Measurements from ENCODE around the gene ORAI1. TPM values are rescaled to one million over a fixed set of nuclear protein-coding genes. Genes with fewer than 3 reads are reported as not detected.

Gene ORAI1
- total RNA-seq, 2 experiments from 2014 or later, result 39.7 to 42.3 TPM

GRCh38 chr12:121637231-121637914 lies 11.0 kb downstream of the ORAI1 start:
- ChIA-PET POLR2A (interaction anchor here (0.9 to 4.2 kb wide), 17 partner anchors 10 to 237 kb away, joined by 3 to 76 read pairs (median 3); partner anchors contain the start of genes ORAI1 and RNF34), CTCF (interaction anchor here (0.5 to 2.6 kb wide), 7 partner anchors 11 to 1207 kb away, joined by 3 to 8 read pairs (median 4); partner anchors contain the start of gene ORAI1)
- intact Hi-C loops (cut with DNase I, micrococcal nuclease), result no loop called here
- H3K4me3 ChIP-seq (ENCODE audit: low read length), result peak overlapping the region; percentile 38
- no peaks in the 10 kb centered on the region for H3K27me3 Mint-ChIP-seq
- peak; percentile 77 for ATAC-seq (ENCODE audit: poor library complexity)
- peak overlapping the region; percentile 91 for H3K27ac Mint-ChIP-seq
- peaks cover 62% of the 10 kb centered on the region for H3K4me1 Mint-ChIP-seq (ENCODE audit: low read depth)
- no peaks in the 10 kb centered on the region for H3K9me3 Mint-ChIP-seq
- H3K9me3 ChIP-seq (ENCODE audit: control insufficient read depth in 1 of 2, insufficient read depth in 1 of 2, low read length in 2 of 2), result no peaks in the 10 kb centered on the region
- peak overlapping the region; percentile 74 to 80 for H3K27ac ChIP-seq (ENCODE audit: low read depth in 1 of 2, low read length in 2 of 2)
- H3K36me3 Mint-ChIP-seq (ENCODE audit: low read depth), result peaks cover 63% of the 10 kb centered on the region
- H3K4me1 ChIP-seq (ENCODE audit: insufficient read depth, low read length), result peaks cover 70% of the 10 kb centered on the region
- TF ChIP-seq CTCF (IDR thresholded peaks at IDR 0.05), result no peak
- peaks cover 36% of the 10 kb centered on the region for H3K36me3 ChIP-seq (ENCODE audit: insufficient read depth, low read length)
- H3K4me3 Mint-ChIP-seq, result peak overlapping the region; percentile 72
- DNase-seq, result peak in 13 of 14 experiments; percentile 30 to 83 (median 52)
- H3K27me3 ChIP-seq (ENCODE audit: control insufficient read depth in 1 of 2, insufficient read depth in 2 of 2, low read length in 2 of 2), result no peaks in the 10 kb centered on the region

GRCh38 chr12:121638298-121639202 lies 12.2 kb downstream of the ORAI1 start:
- no peak for TF ChIP-seq CTCF (IDR thresholded peaks at IDR 0.05)
- Mint-ChIP-seq H3K27me3 (no peaks in the 10 kb centered on the region), H3K4me1 (ENCODE audit: low read depth) (peaks cover 52% of the 10 kb centered on the region), H3K4me3 (no peak overlapping the region), H3K27ac (peak overlapping the region; percentile 91), H3K36me3 (ENCODE audit: low read depth) (peaks cover 57% of the 10 kb centered on the region), H3K9me3 (no peaks in the 10 kb centered on the region)
- H3K27ac ChIP-seq (ENCODE audit: low read depth in 1 of 2, low read length in 2 of 2), result peak overlapping the region; percentile 74 to 80
- DNase-seq (no peak), ATAC-seq (ENCODE audit: poor library complexity) (no peak)
- ChIA-PET POLR2A (interaction anchor here (0.6 to 4.2 kb wide), 12 partner anchors 11 to 163 kb away, joined by 3 to 76 read pairs (median 3); partner anchors contain the start of gene ORAI1), CTCF (interaction anchor here (1.5 kb wide), 1 partner anchor 86 kb away, joined by 4 read pairs; no protein-coding TSS in a partner anchor)
- no peak overlapping the region for H3K4me3 ChIP-seq (ENCODE audit: low read length)
- intact Hi-C loops (cut with DNase I, micrococcal nuclease), result no loop called here
- H3K4me1 ChIP-seq (ENCODE audit: insufficient read depth, low read length), result peaks cover 60% of the 10 kb centered on the region
- no peaks in the 10 kb centered on the region for H3K9me3 ChIP-seq (ENCODE audit: control insufficient read depth in 1 of 2, insufficient read depth in 1 of 2, low read length in 2 of 2)
- peaks cover 28% of the 10 kb centered on the region for H3K36me3 ChIP-seq (ENCODE audit: insufficient read depth, low read length)
- H3K27me3 ChIP-seq (ENCODE audit: control insufficient read depth in 1 of 2, insufficient read depth in 2 of 2, low read length in 2 of 2), result no peaks in the 10 kb centered on the region

- no peak overlapping the region for H3K4me3 ChIP-seq (ENCODE audit: low read length)
- Mint-ChIP-seq H3K4me1 (ENCODE audit: low read depth) (peaks cover 40% of the 10 kb centered on the region), H3K36me3 (ENCODE audit: low read depth) (peaks cover 58% of the 10 kb centered on the region), H3K4me3 (no peak overlapping the region), H3K27ac (peak overlapping the region; percentile 42), H3K27me3 (no peaks in the 10 kb centered on the region), H3K9me3 (no peaks in the 10 kb centered on the region)
- no peak for DNase-seq
- H3K27ac ChIP-seq (ENCODE audit: low read depth in 1 of 2, low read length in 2 of 2), result peak overlapping the region in 1 of 2 donors; percentile 1
- ChIA-PET CTCF (no interaction called here), POLR2A (interaction anchor here (1.1 to 1.2 kb wide), 2 partner anchors 15 to 27 kb away, joined by 3 read pairs; partner anchors contain the start of gene ORAI1)
- intact Hi-C loops (cut with DNase I, micrococcal nuclease), result no loop called here
- H3K27me3 ChIP-seq (ENCODE audit: control insufficient read depth in 1 of 2, insufficient read depth in 2 of 2, low read length in 2 of 2), result no peaks in the 10 kb centered on the region
- no peak for TF ChIP-seq CTCF (IDR thresholded peaks at IDR 0.05)
- ATAC-seq (ENCODE audit: poor library complexity), result no peak
- H3K36me3 ChIP-seq (ENCODE audit: insufficient read depth, low read length), result peaks cover 32% of the 10 kb centered on the region
- peaks cover 40% of the 10 kb centered on the region for H3K4me1 ChIP-seq (ENCODE audit: insufficient read depth, low read length)
- no peaks in the 10 kb centered on the region for H3K9me3 ChIP-seq (ENCODE audit: control insufficient read depth in 1 of 2, insufficient read depth in 1 of 2, low read length in 2 of 2)
Measured at GRCh38 chr12:121641343-121641630, 15.0 kb downstream of the ORAI1 start.

All from CD4-positive, alpha-beta T cell (primary cell).